Astrocyte (in vitro differentiated cells and primary cell): Measurements from ENCODE around the gene PLXNB1. TPM values are rescaled to one million over a fixed set of nuclear protein-coding genes. Genes with fewer than 3 reads are reported as not detected.

Source experiments
- DNase-seq: peaks from one replicate; pipeline ENCODE4 v3.0.0-alpha.2; 2010; ENCODE audit warnings: low read depth
- FAIRE-seq: peaks from 2 replicates; lab custom pipeline; 2011; peaks lifted over from hg19 to GRCh38; lab: Jason Lieb, UNC
- H2AFZ ChIP-seq: 2 replicates; pipeline ENCODE4 v1.6.0; 2012; ENCODE audit warnings: low read depth, low read length, inconsistent platforms
- H3K27ac ChIP-seq: 2 replicates; pipeline ENCODE4 v1.5.1; 2011; ENCODE audit warnings: low read depth, low read length, inconsistent platforms
- H3K27me3 ChIP-seq: 2 replicates; pipeline ENCODE4 v1.6.0; 2011; ENCODE audit warnings: low read length, inconsistent platforms; ENCODE audit not compliant: insufficient read depth
- H3K36me3 ChIP-seq: 2 replicates; pipeline ENCODE4 v1.5.1; 2011; ENCODE audit warnings: low read length, inconsistent platforms; ENCODE audit not compliant: insufficient read depth
- H3K4me1 ChIP-seq: 2 replicates; pipeline ENCODE4 v1.5.1; 2011; ENCODE audit warnings: low read length, inconsistent platforms; ENCODE audit not compliant: insufficient read depth
- H3K4me2 ChIP-seq: 2 replicates; pipeline ENCODE4 v1.6.0; 2012; ENCODE audit warnings: low read length, inconsistent platforms
- H3K4me3 ChIP-seq: 2 replicates; pipeline ENCODE4 v1.5.1; 2011; ENCODE audit warnings: low read depth, mild to moderate bottlenecking, low read length, inconsistent platforms; ENCODE audit not compliant: insufficient read depth
- H3K79me2 ChIP-seq: 2 replicates; pipeline ENCODE4 v1.6.0; 2012; ENCODE audit warnings: mild to moderate bottlenecking, low read length, inconsistent platforms; ENCODE audit not compliant: insufficient read depth
- H3K9ac ChIP-seq: 2 replicates; pipeline ENCODE4 v1.6.0; 2012; ENCODE audit warnings: mild to moderate bottlenecking, low read length, inconsistent platforms
- H3K9me3 ChIP-seq: 2 replicates; pipeline ENCODE4 v1.5.1; 2012; ENCODE audit warnings: low read depth, mild to moderate bottlenecking, low read length, inconsistent platforms; ENCODE audit not compliant: insufficient read depth
- H4K20me1 ChIP-seq: 2 replicates; pipeline ENCODE4 v1.6.0; 2012; ENCODE audit warnings: low read length, inconsistent platforms; ENCODE audit not compliant: insufficient read depth
- H3K27ac Mint-ChIP-seq: one replicate; pipeline ENCODE4 v1.8.0; 2021; ENCODE audit warnings: mild to moderate bottlenecking, mixed read lengths; ENCODE audit not compliant: unreplicated experiment
- H3K27me3 Mint-ChIP-seq: one replicate; pipeline ENCODE4 v1.8.0; 2021; ENCODE audit warnings: low read depth, mixed read lengths; ENCODE audit not compliant: unreplicated experiment
- H3K36me3 Mint-ChIP-seq: one replicate; pipeline ENCODE4 v1.8.0; 2021; ENCODE audit warnings: low read depth, mixed read lengths; ENCODE audit not compliant: unreplicated experiment
- H3K4me1 Mint-ChIP-seq: one replicate; pipeline ENCODE4 v1.8.0; 2021; ENCODE audit warnings: low read depth, mixed read lengths; ENCODE audit not compliant: unreplicated experiment
- H3K4me3 Mint-ChIP-seq: one replicate; pipeline ENCODE4 v1.8.0; 2021; ENCODE audit warnings: mild to moderate bottlenecking, moderate library complexity, mixed read lengths; ENCODE audit not compliant: unreplicated experiment
- H3K9me3 Mint-ChIP-seq: one replicate; pipeline ENCODE4 v1.8.0; 2021; ENCODE audit warnings: mild to moderate bottlenecking, mixed read lengths; ENCODE audit not compliant: unreplicated experiment
- EZH2 ChIP-seq: IDR thresholded peaks from 2 replicates; pipeline ENCODE4 v1.6.1; 2012; ENCODE audit warnings: mild to moderate bottlenecking, low read length, inconsistent platforms; ENCODE audit not compliant: insufficient read depth
- total RNA-seq: library from RNA; stranded (reverse); gene quantifications from 2 replicates; pipeline ENCODE4 v1.2.1, GENCODE V29; 2021
- TF ChIP-seq, protein P1 (sequence below): IDR thresholded peaks from 2 replicates; pipeline ENCODE4 v1.5.1; 2011; ENCODE audit warnings: low read depth, mild to moderate bottlenecking, inconsistent platforms, low read length, moderate library complexity; ENCODE audit not compliant: insufficient read depth

Gene PLXNB1
- total RNA-seq, 1 donor from 2014 or later = 59.2 TPM

DNA sequence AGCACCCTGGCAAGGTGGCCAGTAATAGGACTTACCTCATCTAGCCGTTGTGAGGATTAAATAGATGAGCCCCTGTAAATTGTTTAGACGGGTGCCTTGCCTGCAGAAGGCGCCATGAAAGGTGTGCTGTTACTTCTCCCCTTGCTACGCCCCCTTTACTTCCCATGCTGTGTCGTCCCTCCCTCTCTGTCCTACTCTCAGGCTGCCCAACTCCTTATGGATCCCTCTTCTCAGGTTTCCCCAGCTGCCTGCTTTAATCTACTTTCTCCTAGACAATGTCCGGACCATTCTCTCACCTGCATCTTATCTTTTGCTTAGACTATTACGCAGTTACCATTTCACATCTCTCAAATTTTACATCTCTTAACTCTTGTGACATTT lies 59.6 kb downstream of the PLXNB1 start:
- peaks cover 2% of the 10 kb centered on the region for H3K27me3 ChIP-seq
- H4K20me1 ChIP-seq = no peaks in the 10 kb centered on the region
- no peaks in the 10 kb centered on the region for H3K9me3 ChIP-seq
- Mint-ChIP-seq H3K36me3 (no peaks in the 10 kb centered on the region), H3K27ac (no peak overlapping the region), H3K4me1 (no peaks in the 10 kb centered on the region), H3K27me3 (peaks cover 6% of the 10 kb centered on the region), H3K4me3 (no peak overlapping the region), H3K9me3 (peaks cover 3% of the 10 kb centered on the region)
- H3K9ac ChIP-seq = no peak overlapping the region
- DNase-seq (no peak), FAIRE-seq (no peak)
- no peak overlapping the region for H3K4me2 ChIP-seq
- no peaks in the 10 kb centered on the region for H3K79me2 ChIP-seq
- no peak for TF ChIP-seq EZH2
- TF ChIP-seq, protein P1, sequence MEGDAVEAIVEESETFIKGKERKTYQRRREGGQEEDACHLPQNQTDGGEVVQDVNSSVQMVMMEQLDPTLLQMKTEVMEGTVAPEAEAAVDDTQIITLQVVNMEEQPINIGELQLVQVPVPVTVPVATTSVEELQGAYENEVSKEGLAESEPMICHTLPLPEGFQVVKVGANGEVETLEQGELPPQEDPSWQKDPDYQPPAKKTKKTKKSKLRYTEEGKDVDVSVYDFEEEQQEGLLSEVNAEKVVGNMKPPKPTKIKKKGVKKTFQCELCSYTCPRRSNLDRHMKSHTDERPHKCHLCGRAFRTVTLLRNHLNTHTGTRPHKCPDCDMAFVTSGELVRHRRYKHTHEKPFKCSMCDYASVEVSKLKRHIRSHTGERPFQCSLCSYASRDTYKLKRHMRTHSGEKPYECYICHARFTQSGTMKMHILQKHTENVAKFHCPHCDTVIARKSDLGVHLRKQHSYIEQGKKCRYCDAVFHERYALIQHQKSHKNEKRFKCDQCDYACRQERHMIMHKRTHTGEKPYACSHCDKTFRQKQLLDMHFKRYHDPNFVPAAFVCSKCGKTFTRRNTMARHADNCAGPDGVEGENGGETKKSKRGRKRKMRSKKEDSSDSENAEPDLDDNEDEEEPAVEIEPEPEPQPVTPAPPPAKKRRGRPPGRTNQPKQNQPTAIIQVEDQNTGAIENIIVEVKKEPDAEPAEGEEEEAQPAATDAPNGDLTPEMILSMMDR = no peak
- no peaks in the 10 kb centered on the region for H3K4me1 ChIP-seq
- no peaks in the 10 kb centered on the region for H3K36me3 ChIP-seq
- no peak overlapping the region for H2AFZ ChIP-seq
- H3K27ac ChIP-seq = no peak overlapping the region
- H3K4me3 ChIP-seq = no peak overlapping the region

DNA sequence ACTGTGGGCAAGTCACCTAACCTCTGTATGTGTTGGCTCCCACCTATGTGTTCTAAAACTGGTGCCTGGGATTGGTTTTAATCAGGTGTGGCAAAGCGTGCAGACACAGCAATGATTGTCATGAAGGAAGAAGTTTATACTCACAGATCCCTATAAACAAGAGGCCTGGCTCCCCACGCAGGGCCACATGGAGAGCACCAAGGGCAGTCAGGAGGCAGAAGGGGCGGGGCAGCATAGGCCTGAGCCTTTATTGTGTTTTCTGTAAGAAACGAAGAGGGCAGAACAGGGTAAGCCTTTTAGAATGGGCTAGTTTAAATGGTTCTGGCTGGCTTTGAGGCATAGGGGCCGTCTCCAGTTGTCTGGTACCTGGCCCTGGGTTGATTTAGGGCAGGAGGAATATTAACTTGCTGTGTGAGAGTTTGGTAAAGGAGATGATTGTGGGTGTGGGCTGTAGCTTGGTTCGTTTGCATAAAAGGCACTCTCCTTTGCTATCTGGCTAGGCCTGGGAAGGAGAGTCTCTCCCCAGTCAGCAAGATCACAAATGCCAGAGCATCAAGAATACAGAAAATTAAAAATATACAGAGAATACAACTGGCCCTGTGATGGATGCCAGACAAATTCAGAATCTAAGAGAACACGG lies 60.1 kb downstream of the PLXNB1 start:
- H3K4me1 ChIP-seq = no peaks in the 10 kb centered on the region
- Mint-ChIP-seq H3K27me3 (peaks cover 6% of the 10 kb centered on the region), H3K36me3 (no peaks in the 10 kb centered on the region), H3K4me3 (no peak overlapping the region), H3K27ac (no peak overlapping the region), H3K9me3 (peaks cover 5% of the 10 kb centered on the region), H3K4me1 (no peaks in the 10 kb centered on the region)
- no peaks in the 10 kb centered on the region for H3K36me3 ChIP-seq
- H3K27ac ChIP-seq = no peak overlapping the region
- no peak overlapping the region for H3K4me3 ChIP-seq
- no peak overlapping the region for H2AFZ ChIP-seq
- H3K9ac ChIP-seq = no peak overlapping the region
- no peak for TF ChIP-seq EZH2
- TF ChIP-seq, protein P1 = no peak
- H3K9me3 ChIP-seq = no peaks in the 10 kb centered on the region
- H4K20me1 ChIP-seq = no peaks in the 10 kb centered on the region
- H3K79me2 ChIP-seq = no peaks in the 10 kb centered on the region
- FAIRE-seq = no peak
- DNase-seq = no peak
- H3K4me2 ChIP-seq = no peak overlapping the region
- peaks cover 2% of the 10 kb centered on the region for H3K27me3 ChIP-seq

DNA sequence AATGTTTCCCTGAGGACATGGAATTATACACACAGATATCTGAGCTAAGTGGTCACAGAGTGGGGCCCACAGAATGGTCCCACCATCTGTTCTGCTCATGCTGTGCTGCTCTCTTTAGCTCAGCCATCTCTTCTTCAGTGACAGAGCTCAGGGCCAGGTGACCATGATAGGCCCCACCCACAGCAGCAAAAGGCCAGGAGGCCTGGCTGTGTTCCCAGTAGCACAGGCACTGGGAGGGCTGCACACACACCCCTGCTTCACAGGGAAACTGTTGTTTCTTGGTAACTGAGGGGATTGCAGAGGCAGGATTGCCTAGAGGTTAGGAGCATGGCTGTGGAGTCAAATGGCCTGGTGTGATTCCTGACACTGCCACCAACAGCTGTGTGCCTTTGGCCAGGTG lies 62.7 kb downstream of the PLXNB1 start:
- Histone ChIP-seq H3K9me3 (no peaks in the 10 kb centered on the region), H3K4me2 (no peak overlapping the region), H3K27ac (no peak overlapping the region), H3K4me3 (no peak overlapping the region), H3K27me3 (peaks cover 2% of the 10 kb centered on the region), H3K36me3 (no peaks in the 10 kb centered on the region), H2AFZ (no peak overlapping the region), H3K9ac (no peak overlapping the region), H3K79me2 (no peaks in the 10 kb centered on the region), H4K20me1 (no peaks in the 10 kb centered on the region), H3K4me1 (no peaks in the 10 kb centered on the region)
- no peak for FAIRE-seq
- Mint-ChIP-seq H3K27ac (no peak overlapping the region), H3K4me3 (no peak overlapping the region), H3K27me3 (no peaks in the 10 kb centered on the region), H3K36me3 (no peaks in the 10 kb centered on the region), H3K4me1 (no peaks in the 10 kb centered on the region), H3K9me3 (peaks cover 8% of the 10 kb centered on the region)
- DNase-seq = no peak
- TF ChIP-seq, protein P1 = no peak
- no peak for TF ChIP-seq EZH2
